Measurements from ENCODE around the gene TNS4.
A peak's percentile ranks its signal among the peaks of the same experiment; 100 is the strongest.

The TNS4 gene

DNA sequence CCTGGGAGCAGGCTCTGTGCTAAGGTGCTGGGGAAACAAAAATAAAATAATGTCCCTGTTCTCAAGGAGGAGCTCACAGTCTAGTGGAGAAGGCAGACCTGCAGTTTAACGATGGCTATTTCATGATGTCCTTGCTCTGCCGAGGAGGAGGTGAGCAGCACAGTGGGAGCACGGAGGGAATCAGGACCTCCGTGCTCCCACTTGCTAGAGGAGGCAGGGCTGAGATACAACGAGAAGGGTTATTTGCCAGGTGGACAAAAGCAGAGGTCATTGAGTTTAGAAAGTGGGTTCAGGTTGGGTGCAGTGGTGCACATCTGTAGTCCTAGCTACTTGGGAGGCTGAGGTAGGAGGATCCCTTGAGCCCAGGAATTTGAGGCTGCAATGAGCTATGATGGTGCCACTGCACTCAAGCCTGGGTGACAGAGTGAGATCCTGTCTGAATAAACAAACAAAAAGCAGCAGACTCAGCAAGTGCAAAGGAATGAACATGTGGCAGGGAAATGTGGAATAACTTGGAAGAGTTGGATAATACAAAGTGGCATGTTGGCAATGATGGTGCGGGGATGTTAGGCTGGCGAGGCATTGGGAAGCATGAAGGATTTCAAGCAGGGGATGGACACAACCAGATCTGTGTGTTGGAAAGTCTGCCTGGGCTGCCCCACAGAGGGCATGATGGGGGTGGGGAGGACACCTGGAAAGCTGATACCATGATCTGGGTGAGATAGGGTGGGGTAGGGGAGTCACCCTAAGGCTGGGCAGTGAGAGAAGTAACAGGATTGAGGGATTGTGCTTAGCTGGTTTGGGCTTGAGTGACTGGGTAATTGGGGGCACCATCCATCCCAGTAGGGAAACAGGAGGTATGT lies 12.8 kb upstream of the TNS4 start:
- no peak for TF ChIP-seq ZFX (IDR thresholded peaks at IDR 0.05)
- TF ChIP-seq, protein P1, sequence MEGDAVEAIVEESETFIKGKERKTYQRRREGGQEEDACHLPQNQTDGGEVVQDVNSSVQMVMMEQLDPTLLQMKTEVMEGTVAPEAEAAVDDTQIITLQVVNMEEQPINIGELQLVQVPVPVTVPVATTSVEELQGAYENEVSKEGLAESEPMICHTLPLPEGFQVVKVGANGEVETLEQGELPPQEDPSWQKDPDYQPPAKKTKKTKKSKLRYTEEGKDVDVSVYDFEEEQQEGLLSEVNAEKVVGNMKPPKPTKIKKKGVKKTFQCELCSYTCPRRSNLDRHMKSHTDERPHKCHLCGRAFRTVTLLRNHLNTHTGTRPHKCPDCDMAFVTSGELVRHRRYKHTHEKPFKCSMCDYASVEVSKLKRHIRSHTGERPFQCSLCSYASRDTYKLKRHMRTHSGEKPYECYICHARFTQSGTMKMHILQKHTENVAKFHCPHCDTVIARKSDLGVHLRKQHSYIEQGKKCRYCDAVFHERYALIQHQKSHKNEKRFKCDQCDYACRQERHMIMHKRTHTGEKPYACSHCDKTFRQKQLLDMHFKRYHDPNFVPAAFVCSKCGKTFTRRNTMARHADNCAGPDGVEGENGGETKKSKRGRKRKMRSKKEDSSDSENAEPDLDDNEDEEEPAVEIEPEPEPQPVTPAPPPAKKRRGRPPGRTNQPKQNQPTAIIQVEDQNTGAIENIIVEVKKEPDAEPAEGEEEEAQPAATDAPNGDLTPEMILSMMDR (conservative IDR thresholded peaks at IDR 0.05): no peak
- H3K27ac ChIP-seq: no peak overlapping the region

DNA sequence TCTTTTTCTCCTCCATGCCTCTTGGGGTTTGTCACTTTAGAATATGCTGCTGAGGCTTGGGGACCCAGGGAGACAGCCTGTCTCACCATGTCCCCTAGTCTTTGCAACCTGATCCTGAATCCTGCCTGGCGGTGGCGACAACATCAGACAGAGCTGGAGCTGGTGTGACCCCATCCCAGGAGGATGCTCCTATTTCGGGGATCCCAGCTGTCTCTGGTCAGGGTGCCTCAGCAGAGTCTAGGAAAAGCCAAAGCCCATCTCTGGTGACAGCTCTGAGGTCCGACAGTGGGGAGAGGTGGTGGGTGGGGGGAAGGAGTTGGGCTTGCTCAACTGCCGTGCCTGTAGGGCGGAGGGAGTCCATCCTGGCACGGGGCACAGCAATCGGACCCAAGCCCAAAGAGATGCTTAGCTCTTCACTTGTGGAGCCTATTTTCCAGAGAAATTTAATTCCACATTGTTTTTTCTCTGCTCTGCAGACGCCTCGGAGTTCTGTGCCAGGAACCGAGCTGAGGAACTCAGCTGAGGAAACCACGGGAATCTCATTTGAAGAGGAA lies 10.3 kb upstream of the TNS4 start:
- no peak overlapping the region for H3K27ac ChIP-seq
- TF ChIP-seq, protein P1 (conservative IDR thresholded peaks at IDR 0.05): no peak
- no peak for TF ChIP-seq ZFX (IDR thresholded peaks at IDR 0.05)

DNA sequence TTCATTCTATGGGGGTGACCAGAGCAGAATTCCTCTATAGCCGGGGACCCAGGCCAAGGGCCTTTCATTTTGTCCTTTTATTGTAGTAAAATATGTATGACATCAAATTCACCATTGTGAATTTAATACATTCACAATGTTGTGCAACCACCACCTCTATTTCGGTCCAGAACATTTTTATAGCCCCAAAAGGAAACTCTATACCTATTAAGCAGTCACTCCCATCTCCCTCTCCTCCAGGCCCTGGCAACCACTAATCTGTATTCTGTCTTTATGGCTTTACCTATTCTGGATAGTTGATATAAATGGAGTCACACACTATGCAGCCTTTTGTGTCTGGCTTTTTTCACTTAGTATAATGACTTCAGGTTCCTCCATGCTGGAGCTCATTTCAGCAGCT lies 9.7 kb upstream of the TNS4 start:
- TF ChIP-seq, protein P1 (conservative IDR thresholded peaks at IDR 0.05): no peak
- no peak overlapping the region; the same call in 1 of the 2 replicates for H3K27ac ChIP-seq

DNA sequence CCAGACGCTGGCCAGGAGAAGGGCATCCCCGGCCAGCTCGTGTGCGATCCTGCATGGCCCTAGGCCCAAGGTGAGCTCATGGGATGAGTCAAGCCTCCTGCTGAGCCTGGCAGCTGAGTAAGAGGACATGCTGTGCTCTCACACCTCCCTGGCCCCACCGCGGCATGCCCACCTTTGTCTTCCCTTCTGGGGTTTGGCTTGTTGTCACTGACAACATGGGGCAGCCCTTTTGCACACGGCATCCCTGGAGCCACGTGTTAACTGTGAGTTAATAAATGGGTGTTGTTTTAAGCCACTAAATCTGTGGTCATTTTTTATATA lies 8.9 kb upstream of the TNS4 start:
- peak overlapping the region; percentile 6; the same call in 1 of the 2 replicates for H3K27ac ChIP-seq

DNA sequence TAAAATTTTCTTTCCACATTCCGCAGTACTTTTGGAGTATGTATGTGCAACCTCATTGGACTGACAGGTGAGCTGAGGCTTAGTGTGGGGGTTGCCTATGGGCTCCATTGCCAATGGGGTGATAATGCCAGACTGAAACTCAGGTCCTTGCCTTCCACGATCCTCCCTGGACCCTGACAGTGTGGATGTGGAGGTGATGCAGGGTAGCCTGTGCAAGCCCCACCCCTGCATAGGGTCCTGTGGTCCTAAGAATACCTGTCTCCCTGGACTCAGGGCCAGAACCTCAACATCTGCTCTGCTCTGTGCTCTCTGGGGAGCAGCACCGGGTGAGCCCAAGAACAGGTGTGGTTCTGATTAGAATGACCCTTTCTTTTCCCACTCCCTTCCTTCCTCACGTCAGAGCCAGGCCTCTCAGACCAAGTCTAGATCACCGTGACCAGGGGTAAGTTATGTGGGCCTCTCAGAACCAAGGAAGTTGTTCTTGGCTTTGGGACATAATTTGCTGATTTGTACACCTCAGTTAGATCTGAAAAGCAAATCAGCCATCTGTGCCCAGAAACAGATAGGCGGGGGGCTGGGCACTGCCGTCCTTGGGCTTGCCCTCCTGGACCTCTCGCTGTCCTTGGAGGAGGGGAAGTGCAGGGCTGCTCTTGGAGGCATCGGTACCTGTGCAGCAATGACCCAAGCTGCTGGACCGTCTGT lies 8.4 kb upstream of the TNS4 start:
- H3K27ac ChIP-seq: peak overlapping the region; percentile 6; the same call in 1 of the 2 replicates
- TF ChIP-seq, protein P1 (conservative IDR thresholded peaks at IDR 0.05): no peak
- TF ChIP-seq ZFX (IDR thresholded peaks at IDR 0.05): no peak

More for the DNA sequence above, 8.9 kb upstream of the TNS4 start:
- TF ChIP-seq, protein P1 (conservative IDR thresholded peaks at IDR 0.05): no peak
- no peak for TF ChIP-seq ZFX (IDR thresholded peaks at IDR 0.05)

DNA sequence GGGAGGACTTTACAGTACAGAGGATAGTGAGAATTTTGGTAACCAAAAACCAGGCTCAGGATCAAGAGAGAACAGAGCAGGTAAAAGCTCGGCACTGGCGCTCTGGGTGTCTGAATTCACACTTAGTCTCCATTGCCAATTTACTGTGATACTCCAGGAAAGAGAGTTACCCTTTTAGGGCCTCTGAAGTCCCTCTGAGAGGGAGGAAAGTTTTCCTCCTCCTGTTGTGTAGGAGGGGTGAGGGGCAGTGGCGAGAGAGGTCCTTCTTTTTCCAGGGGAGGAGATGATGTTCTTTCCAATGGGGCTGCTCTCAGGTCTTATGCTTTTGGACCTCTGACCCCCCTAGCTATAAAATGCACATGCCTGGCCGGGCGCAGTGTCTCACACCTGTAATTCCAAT lies 5.4 kb upstream of the TNS4 start:
- TF ChIP-seq ZFX (IDR thresholded peaks at IDR 0.05): no peak
- TF ChIP-seq, protein P1 (conservative IDR thresholded peaks at IDR 0.05): no peak
- no peak overlapping the region for H3K27ac ChIP-seq

DNA sequence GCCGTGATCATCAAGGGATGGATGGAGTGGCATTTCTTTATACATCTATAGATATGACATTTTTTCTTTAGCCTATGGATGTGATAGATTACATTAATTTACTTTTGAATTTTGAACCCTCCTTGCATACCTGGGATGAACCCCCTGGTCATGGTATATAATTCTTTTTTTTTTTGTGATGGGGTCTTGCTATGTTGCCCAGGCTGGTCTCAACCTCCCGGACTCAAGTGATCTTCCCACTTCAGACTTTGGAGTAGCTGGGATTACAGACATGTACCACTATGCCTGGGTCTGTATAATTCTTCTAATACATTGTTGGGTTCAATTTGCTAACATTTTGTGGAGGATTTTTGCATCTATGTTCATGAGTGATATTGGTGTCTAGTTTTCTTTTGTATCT lies 1.7 kb upstream of the TNS4 start:
- TF ChIP-seq, protein P1 (conservative IDR thresholded peaks at IDR 0.05): no peak
- TF ChIP-seq ZFX (IDR thresholded peaks at IDR 0.05): no peak
- H3K27ac ChIP-seq: no peak overlapping the region
